Breast epithelium (tissue), 3 donors: ENCODE results near the gene SPESP1.

ENCODE experiments used
- CTCF ChIP-seq, 3 donors: fragments of 450-650 bp; IDR thresholded peaks; one replicate each; pipeline ENCODE4 v1.5.1; 2016 to 2017; ENCODE audit warnings: antibody characterized with exemption in 3 of 3, mild to moderate bottlenecking in 3 of 3, moderate library complexity in 3 of 3
- POLR2AphosphoS5 ChIP-seq, 3 donors: sonication (generic); formaldehyde crosslinking; IDR thresholded peaks; one replicate each; pipeline ENCODE4 v1.6.1; 2017; ENCODE audit warnings: antibody characterized with exemption in 3 of 3

- TF ChIP-seq CTCF (IDR thresholded peaks at IDR 0.05) (no peak), POLR2AphosphoS5 (IDR thresholded peaks at IDR 0.05) (no peak)
Measured at GRCh38 chr15:68900027-68900426, 30.3 kb upstream of the SPESP1 start.
